AG20443 (cell line): ENCODE measurements around the gene MAP2.

Experiments
- DNase-seq: peaks from one replicate; pipeline ENCODE4 v3.0.0; 2012; ENCODE audit warnings: low spot score, mixed read lengths

The MAP2 gene

GRCh38 chr2:209653134-209653533, 229.3 kb downstream of the MAP2 start:
- no peak for DNase-seq

DNA sequence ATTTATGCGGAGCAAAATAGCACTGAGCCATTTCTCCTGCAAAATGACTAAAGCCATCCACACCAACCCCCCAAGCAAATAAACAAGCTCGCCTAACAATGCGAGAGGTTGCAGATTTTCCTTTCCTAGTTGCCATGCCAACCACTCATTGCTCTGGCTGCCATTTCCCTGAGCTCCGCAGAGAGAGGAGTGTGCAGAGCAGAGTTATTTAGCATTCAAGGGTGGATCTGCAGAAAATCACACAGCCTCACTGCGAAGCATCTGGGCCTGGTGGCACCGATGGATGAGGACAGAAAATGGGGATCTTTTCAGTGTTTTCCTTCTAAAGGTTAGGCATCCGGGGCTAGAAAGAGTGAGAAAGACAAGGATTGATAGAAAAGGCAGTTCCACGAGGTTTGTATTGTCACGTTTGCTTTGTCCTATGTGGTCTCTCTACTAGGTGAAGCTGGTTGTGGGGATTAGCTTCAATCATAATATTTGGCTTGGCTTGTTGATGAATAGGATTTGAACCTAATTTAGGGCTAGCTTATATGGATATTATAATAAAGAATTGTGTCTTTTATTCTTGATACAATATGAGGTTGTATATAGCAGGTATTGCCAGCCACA, 237.5 kb downstream of the MAP2 start:
- no peak for DNase-seq

- DNase-seq, result no peak
Observed at GRCh38 chr2:209662021-209662420, 238.2 kb downstream of the MAP2 start.

- DNase-seq, result peak; percentile 33
Observed at GRCh38 chr2:209663139-209663538, 239.3 kb downstream of the MAP2 start.

DNA sequence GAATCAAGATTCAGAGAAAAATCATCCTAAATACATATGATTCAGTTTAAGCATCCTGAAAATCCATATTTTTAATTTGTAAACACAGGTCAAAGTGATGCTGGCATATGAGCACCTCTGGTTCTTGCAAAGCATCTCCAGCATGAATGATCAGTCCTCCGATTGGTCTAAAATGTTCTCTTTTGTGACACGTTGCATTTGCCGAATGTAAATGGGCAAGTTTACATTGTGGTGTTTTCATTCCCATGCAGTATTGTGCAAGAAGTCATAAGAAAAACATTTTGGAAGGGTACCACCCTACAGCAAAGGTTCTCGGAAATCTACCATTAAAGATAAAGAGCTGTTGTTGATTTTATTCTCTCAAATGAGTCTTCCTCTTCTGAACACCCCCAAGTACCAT, 239.8 kb downstream of the MAP2 start:
- DNase-seq, result no peak

DNA sequence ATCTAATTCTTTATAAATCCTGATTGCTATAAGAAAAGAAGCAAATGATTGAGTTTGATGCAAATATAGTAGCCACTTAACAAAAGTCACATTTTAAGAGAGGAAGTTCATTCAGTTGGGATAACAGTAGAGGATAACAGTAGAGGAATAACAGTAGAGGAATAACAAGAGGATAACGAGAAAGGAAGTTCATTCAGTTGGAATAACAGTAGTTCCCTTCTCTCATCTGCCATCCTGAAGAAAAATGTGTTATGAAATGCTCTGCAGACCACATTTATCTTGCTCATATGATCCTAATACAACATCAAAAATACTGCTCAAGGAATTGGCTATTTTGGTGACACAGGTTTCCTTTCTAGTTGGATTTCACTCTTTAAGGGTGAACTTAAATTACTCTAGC, 242.4 kb downstream of the MAP2 start:
- no peak for DNase-seq

DNA sequence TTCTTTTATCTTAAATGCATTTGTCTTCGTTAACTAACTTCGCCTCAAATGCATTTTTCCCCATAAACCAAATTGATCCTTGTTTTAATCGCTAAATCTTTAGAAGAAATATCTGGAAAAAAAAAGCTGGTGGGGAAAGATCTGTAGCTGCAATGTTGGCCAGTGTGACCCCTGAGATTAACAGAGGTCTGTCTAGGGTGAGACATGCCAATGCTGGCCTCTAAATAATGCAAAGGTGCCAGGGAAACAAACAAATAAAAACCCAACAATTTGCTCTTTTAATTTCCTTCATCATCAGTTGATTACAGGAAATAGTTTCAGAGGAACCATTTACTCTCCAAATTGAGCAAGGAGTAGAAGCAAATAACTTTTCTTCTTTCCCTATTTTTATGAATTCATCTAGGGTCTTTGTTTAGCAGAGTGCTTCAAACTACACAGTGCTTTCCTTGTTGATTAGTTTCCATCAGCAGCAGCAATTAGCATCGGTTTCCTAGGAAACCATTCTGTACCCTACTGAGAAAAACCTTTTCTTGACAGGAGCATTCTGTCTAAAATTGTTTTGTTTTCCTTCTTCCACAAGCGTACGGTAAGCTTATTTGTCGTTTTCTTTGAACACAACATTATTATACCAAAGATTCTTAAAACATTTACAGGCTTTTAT, 247.3 kb downstream of the MAP2 start:
- no peak for DNase-seq

GRCh38 chr2:209673811-209674210, 250.0 kb downstream of the MAP2 start:
- DNase-seq, result no peak

GRCh38 chr2:209680596-209680995, 256.7 kb downstream of the MAP2 start:
- no peak for DNase-seq

- no peak for DNase-seq
Observed at GRCh38 chr2:209681201-209681735, 257.4 kb downstream of the MAP2 start.

DNA sequence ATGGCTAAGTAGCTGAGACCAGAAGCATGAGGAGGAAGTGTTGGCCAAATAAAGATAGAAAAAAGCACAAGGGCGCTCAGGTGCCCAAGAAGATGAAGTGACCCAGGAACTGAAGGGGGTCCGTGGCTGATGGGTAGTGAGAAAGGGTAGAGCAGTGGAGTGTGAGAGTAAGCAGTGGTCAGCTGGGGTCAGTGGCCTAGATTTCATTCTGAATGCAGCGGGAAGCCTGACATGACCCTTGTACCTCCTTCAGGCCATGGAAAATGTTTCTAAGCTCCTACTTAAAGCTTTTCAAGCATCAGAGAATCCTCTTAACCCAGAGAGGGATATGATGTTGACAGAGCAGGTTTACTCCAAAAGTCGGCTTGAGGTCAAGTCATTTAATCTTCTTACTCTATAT, 258.8 kb downstream of the MAP2 start:
- DNase-seq, result no peak

- DNase-seq, result no peak
Observed at GRCh38 chr2:209685340-209685739, 261.5 kb downstream of the MAP2 start.

DNA sequence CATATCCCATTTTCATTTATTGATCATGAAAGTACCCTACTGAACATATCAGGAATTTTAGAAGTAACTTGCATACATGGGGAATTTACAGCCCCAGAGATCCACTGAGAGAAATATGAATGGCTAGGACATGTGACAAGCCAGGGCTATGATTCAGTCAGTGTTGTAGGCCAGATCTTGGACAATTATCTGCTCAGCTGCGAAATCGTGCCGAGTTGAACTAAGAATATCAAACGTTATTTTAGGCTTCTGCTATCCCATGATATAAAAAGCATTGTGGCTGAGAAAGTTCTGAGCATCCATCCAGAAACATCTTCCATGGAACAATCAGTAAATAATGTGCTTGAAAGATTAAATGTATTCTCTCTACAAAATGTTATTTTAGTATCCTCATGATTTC, 262.1 kb downstream of the MAP2 start:
- peak; percentile 54 for DNase-seq

DNA sequence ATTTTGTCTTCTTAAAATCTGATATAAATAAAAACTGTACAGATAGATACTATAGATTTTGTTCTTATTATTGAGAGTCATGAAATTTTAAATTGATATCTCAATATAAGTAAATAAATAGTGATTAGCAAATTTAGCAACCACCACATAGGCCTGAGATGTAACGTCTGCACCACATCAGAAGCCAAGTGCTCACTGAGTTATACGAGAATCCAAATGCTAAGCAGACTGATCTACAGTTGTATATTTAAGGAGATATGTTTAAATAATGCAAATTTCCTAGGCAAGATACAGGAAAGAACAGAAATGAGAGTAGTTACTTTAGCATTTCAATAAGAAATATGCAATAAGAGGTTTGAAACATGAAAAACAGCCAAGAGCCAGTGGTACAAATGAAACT, 262.6 kb downstream of the MAP2 start:
- no peak for DNase-seq

- DNase-seq, result peak; percentile 40
Observed at GRCh38 chr2:209687323-209687969, 263.6 kb downstream of the MAP2 start.

DNA sequence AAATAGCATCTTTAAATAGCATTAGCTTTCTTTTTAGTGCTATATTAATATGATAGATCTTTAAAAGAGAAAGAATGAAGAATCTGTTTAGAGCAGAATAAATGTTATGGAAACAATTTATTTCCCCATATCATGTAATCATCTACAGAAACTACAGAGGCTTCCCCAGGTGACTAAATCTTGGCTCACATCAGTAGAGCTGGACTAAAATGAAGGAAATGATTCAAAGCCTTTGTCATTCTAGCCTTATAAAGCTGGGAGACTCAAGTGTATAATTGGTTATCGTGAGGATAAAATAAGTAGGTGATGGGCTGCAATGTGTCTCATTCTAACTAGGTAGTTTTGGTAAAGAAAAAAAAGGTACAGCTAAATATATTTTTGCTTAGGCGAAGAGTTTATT, 264.5 kb downstream of the MAP2 start:
- no peak for DNase-seq

GRCh38 chr2:209690029-209690754, 266.3 kb downstream of the MAP2 start:
- DNase-seq, result no peak

DNA sequence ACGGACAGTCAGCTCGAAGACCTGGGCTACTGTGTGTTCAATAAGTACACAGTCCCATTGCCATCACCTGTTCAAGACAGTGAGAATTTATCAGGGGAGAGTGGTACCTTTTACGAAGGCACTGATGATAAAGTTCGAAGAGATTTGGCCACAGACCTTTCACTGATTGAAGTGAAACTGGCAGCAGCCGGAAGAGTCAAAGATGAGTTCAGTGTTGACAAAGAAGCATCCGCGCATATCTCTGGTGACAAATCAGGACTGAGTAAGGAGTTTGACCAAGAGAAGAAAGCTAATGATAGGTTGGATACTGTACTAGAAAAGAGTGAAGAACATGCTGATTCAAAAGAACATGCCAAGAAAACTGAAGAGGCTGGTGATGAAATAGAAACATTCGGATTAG, 270.9 kb downstream of the MAP2 start:
- DNase-seq, result no peak

- peak; percentile 11 for DNase-seq
Observed at GRCh38 chr2:209696836-209697711, 273.2 kb downstream of the MAP2 start.

DNA sequence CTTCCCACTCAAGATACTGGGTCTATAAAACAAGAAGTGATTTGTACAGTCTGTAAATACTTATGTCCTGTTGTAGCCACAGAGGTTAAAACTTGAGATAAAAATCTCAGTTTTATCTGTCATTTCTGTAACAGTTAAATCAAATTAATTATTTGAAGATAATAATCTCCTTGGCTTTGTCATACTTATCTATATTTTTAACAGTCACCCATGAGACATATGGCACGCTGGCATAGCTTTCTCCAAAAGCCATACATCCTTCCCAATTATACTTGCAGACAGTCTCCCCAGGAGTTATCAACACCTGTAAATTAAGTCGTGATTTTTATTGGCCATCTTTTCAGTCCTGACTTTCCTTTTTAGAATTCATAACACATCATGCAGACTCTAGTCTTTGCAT, 278.9 kb downstream of the MAP2 start:
- DNase-seq, result no peak

GRCh38 chr2:209713219-209713618, 289.4 kb downstream of the MAP2 start:
- no peak for DNase-seq

- no peak for DNase-seq
Observed at GRCh38 chr2:209719034-209719433, 295.2 kb downstream of the MAP2 start.
